Measurements from ENCODE around the gene RAD51B. TPM values are rescaled to one million over a fixed set of nuclear protein-coding genes. Genes with fewer than 3 reads are reported as not detected.

RAD51B gene
- total RNA-seq, 1 experiment from 2014 or later, result 20.0 TPM

- Histone ChIP-seq H3K9ac (ENCODE audit: low read length) (no peak overlapping the region), H2AFZ (ENCODE audit: low read depth, low read length, poor library complexity, severe bottlenecking) (no peak overlapping the region), H3K4me1 (ENCODE audit: control insufficient read depth in 1 of 2, insufficient read depth in 2 of 2, low read length in 2 of 2) (peaks cover 35 to 59% of the 10 kb centered on the region in 2 experiments), H3K9me2 (ENCODE audit: insufficient read depth) (no peaks in the 10 kb centered on the region), H3K36me3 (ENCODE audit: control insufficient read depth in 1 of 2, insufficient read depth in 2 of 2, low read length in 2 of 2) (no peaks in the 10 kb centered on the region), H3K27ac (ENCODE audit: low read depth, low read length) (no peak overlapping the region), H3K27me3 (ENCODE audit: insufficient read depth, low read length) (no peaks in the 10 kb centered on the region), H3K4me3 (replicated peaks in 1 of 2; ENCODE audit: low read depth in 1 of 2, low read length in 2 of 2) (no peak overlapping the region), H4K20me1 (ENCODE audit: insufficient read depth) (no peaks in the 10 kb centered on the region), H3K79me2 (ENCODE audit: insufficient read depth, low read length) (no peaks in the 10 kb centered on the region), H3K9me3 (ENCODE audit: control insufficient read depth in 1 of 2, insufficient read depth in 1 of 2, low read depth in 1 of 2, low read length in 2 of 2) (no peaks in the 10 kb centered on the region), H3K4me2 (ENCODE audit: low read length) (no peak overlapping the region)
- no peak for DNase-seq (ENCODE audit: low read depth, low spot score)
- ChIA-PET CTCF (no interaction called here), POLR2A (no interaction called here), RAD21 (ENCODE audit: low non-redundant PET in 1 of 2, low total read pairs in 2 of 2, uncharacterized antibody in 2 of 2, unreplicated experiment in 2 of 2) (no interaction called here)
- no peak for TF ChIP-seq FOSL1 (IDR thresholded peaks at IDR 0.05; ENCODE audit: low read depth)
- no peak for TF ChIP-seq SRF (IDR thresholded peaks at IDR 0.05; ENCODE audit: low read depth)
- TF ChIP-seq ATF3 (IDR thresholded peaks at IDR 0.05), result no peak
- no peak for TF ChIP-seq SIN3A (IDR thresholded peaks at IDR 0.05; ENCODE audit: low read depth)
- TF ChIP-seq POLR2AphosphoS5 (IDR thresholded peaks at IDR 0.05; ENCODE audit: low read depth, low read length), result no peak
- TF ChIP-seq EZH2phosphoT487 (IDR thresholded peaks at IDR 0.05; ENCODE audit: borderline replicate concordance), result no peak
- TF ChIP-seq ZNF274 (IDR thresholded peaks at IDR 0.05; ENCODE audit: low read depth, low read length), result no peak
- no peak for TF ChIP-seq ELF1 (IDR thresholded peaks at IDR 0.05; ENCODE audit: borderline replicate concordance, low read depth)
- BruUV-seq (replicated peaks), result no TSS peak
- intact Hi-C loops (cut with micrococcal nuclease), result no loop called here
- no peak for ATAC-seq
Observed at GRCh38 chr14:68556253-68556652, 736.7 kb downstream of the RAD51B start.

- Histone ChIP-seq H3K27ac (ENCODE audit: low read depth, low read length) (no peak overlapping the region), H4K20me1 (ENCODE audit: insufficient read depth) (no peaks in the 10 kb centered on the region), H2AFZ (ENCODE audit: low read depth, low read length, poor library complexity, severe bottlenecking) (no peak overlapping the region), H3K9ac (ENCODE audit: low read length) (no peak overlapping the region), H3K36me3 (ENCODE audit: control insufficient read depth in 1 of 2, insufficient read depth in 2 of 2, low read length in 2 of 2) (no peaks in the 10 kb centered on the region), H3K79me2 (ENCODE audit: insufficient read depth, low read length) (no peaks in the 10 kb centered on the region), H3K4me3 (replicated peaks in 1 of 2; ENCODE audit: low read depth in 1 of 2, low read length in 2 of 2) (no peak overlapping the region), H3K27me3 (ENCODE audit: insufficient read depth, low read length) (no peaks in the 10 kb centered on the region), H3K4me1 (ENCODE audit: control insufficient read depth in 1 of 2, insufficient read depth in 2 of 2, low read length in 2 of 2) (peaks cover 40 to 57% of the 10 kb centered on the region in 2 experiments), H3K9me2 (ENCODE audit: insufficient read depth) (no peaks in the 10 kb centered on the region), H3K4me2 (ENCODE audit: low read length) (no peak overlapping the region), H3K9me3 (ENCODE audit: control insufficient read depth in 1 of 2, insufficient read depth in 1 of 2, low read depth in 1 of 2, low read length in 2 of 2) (no peaks in the 10 kb centered on the region)
- ChIA-PET CTCF (no interaction called here), POLR2A (interaction anchor here (1.6 kb wide), 1 partner anchor 16 kb away, joined by 3 read pairs; no protein-coding TSS in a partner anchor), RAD21 (ENCODE audit: low non-redundant PET in 1 of 2, low total read pairs in 2 of 2, uncharacterized antibody in 2 of 2, unreplicated experiment in 2 of 2) (no interaction called here)
- no peak for ATAC-seq
- no peak for DNase-seq (ENCODE audit: low read depth, low spot score)
- BruUV-seq (replicated peaks), result no TSS peak
- intact Hi-C loops (cut with micrococcal nuclease), result no loop called here
- TF ChIP-seq SP1 (IDR thresholded peaks at IDR 0.05; ENCODE audit: low read depth), result no peak
- no peak for TF ChIP-seq CBX3 (IDR thresholded peaks at IDR 0.05; ENCODE audit: low read depth)
- no peak for TF ChIP-seq CEBPB (IDR thresholded peaks at IDR 0.05; ENCODE audit: low read depth)
- no peak for TF ChIP-seq YY1 (IDR thresholded peaks at IDR 0.05; ENCODE audit: extremely low read depth, insufficient replicate concordance, low read depth, low read length)
- no peak for TF ChIP-seq ZNF274 (IDR thresholded peaks at IDR 0.05; ENCODE audit: low read depth, low read length)
- TF ChIP-seq TCF7L2 (IDR thresholded peaks at IDR 0.05; ENCODE audit: borderline replicate concordance, extremely low read depth, insufficient read depth, insufficient read length), result no peak
Observed at GRCh38 chr14:68557648-68558047, 738.1 kb downstream of the RAD51B start.

Data from HCT116 (cell line).